Astrocyte (in vitro differentiated cells and primary cell): ENCODE measurements around the gene ACVR1.

Experiments
- EZH2 ChIP-seq: IDR thresholded peaks from 2 replicates; pipeline ENCODE4 v1.6.1; 2012; ENCODE audit warnings: mild to moderate bottlenecking, low read length, inconsistent platforms; ENCODE audit not compliant: insufficient read depth
- TF ChIP-seq, protein P1 (sequence below): IDR thresholded peaks from 2 replicates; pipeline ENCODE4 v1.5.1; 2011; ENCODE audit warnings: low read depth, mild to moderate bottlenecking, inconsistent platforms, low read length, moderate library complexity; ENCODE audit not compliant: insufficient read depth

DNA sequence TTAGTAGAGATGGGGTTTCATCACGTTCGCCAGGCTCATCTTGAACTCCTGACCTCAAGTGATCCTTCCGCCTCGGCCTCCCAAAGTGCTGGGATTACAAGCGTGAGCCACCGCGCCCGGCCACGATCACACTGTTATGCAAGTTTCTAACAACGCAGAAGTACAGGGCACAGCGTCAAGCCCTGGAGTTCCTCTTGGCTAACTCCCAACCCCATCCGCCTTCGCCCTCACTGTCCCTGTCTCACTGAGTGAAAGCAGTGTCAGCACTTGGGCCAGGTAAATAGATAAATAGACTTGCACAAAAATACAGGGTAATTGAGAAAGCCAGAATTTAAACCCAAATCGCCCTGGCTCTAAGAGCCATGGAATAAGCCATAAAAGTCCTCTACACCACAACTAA, 111.7 kb downstream of the ACVR1 start:
- TF ChIP-seq, protein P1, sequence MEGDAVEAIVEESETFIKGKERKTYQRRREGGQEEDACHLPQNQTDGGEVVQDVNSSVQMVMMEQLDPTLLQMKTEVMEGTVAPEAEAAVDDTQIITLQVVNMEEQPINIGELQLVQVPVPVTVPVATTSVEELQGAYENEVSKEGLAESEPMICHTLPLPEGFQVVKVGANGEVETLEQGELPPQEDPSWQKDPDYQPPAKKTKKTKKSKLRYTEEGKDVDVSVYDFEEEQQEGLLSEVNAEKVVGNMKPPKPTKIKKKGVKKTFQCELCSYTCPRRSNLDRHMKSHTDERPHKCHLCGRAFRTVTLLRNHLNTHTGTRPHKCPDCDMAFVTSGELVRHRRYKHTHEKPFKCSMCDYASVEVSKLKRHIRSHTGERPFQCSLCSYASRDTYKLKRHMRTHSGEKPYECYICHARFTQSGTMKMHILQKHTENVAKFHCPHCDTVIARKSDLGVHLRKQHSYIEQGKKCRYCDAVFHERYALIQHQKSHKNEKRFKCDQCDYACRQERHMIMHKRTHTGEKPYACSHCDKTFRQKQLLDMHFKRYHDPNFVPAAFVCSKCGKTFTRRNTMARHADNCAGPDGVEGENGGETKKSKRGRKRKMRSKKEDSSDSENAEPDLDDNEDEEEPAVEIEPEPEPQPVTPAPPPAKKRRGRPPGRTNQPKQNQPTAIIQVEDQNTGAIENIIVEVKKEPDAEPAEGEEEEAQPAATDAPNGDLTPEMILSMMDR = no peak
- no peak for TF ChIP-seq EZH2
